ENCODE data around the gene OR7G3. TPM values are rescaled to one million over a fixed set of nuclear protein-coding genes. Genes with fewer than 3 reads are reported as not detected.

Gene OR7G3
- total RNA-seq, 1 donor from 2014 or later = not detected

- Mint-ChIP-seq H3K9me3 (peaks cover 3% of the 10 kb centered on the region), H3K27ac (no peak overlapping the region), H3K4me3 (no peak overlapping the region), H3K4me1 (no peaks in the 10 kb centered on the region), H3K36me3 (ENCODE audit: low read depth) (no peaks in the 10 kb centered on the region), H3K27me3 (peaks cover 16% of the 10 kb centered on the region)
- TF ChIP-seq, protein P1, sequence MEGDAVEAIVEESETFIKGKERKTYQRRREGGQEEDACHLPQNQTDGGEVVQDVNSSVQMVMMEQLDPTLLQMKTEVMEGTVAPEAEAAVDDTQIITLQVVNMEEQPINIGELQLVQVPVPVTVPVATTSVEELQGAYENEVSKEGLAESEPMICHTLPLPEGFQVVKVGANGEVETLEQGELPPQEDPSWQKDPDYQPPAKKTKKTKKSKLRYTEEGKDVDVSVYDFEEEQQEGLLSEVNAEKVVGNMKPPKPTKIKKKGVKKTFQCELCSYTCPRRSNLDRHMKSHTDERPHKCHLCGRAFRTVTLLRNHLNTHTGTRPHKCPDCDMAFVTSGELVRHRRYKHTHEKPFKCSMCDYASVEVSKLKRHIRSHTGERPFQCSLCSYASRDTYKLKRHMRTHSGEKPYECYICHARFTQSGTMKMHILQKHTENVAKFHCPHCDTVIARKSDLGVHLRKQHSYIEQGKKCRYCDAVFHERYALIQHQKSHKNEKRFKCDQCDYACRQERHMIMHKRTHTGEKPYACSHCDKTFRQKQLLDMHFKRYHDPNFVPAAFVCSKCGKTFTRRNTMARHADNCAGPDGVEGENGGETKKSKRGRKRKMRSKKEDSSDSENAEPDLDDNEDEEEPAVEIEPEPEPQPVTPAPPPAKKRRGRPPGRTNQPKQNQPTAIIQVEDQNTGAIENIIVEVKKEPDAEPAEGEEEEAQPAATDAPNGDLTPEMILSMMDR (IDR thresholded peaks at IDR 0.05) = no peak
- ATAC-seq (ENCODE audit: low read depth) = no peak
- intact Hi-C loops (cut with micrococcal nuclease) = no loop called here
- ChIA-PET POLR2A (no interaction called here), CTCF (no interaction called here)
- DNase-seq = no peak
Measured at GRCh38 chr19:9116547-9116946, 10.2 kb downstream of the OR7G3 start.

DNA sequence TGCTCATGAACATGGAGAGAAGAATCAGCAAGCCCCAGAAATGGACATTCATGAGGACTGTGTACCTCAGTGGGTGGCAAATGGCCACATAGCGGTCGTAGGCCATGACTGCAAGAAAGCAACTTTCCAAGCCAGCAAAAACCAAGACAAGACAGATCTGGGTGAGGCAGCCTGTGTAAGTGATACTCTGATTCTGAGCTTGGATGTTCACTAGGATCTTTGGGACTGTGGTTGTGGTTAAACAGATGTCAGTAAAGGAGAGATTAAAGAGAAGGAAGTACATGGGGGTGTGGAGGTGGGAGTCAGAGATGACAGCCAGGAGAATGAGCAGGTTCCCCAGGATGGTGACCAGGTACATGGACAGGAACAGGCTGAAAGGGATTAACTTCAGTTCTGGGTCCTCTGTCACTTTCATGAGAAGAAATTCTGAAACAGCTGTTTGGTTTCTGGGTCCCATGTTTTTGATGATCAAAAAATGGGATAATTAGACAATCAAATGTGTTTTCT is 11.4 kb downstream of the OR7G3 start, which contains the start of gene OR7G1:
Gene OR7G1, minus strand, starts transcription at position 457 of the 507 bp plus-strand sequence. Its CDS starts 0 bp downstream, at position 457.
- H3K36me3 Mint-ChIP-seq (ENCODE audit: low read depth) = no peaks in the 10 kb centered on the region
- H3K9me3 Mint-ChIP-seq = peaks cover under 1% of the 10 kb centered on the region
- no peak for DNase-seq
- intact Hi-C loops (cut with micrococcal nuclease) = no loop called here
- H3K4me3 Mint-ChIP-seq = no peak within 1 kb of the TSS
- H3K4me1 Mint-ChIP-seq = no peaks in the 10 kb centered on the region
- ATAC-seq (ENCODE audit: low read depth) = no peak
- TF ChIP-seq, protein P1 (IDR thresholded peaks at IDR 0.05) = no peak
- ChIA-PET CTCF (no interaction called here), POLR2A (no interaction called here)
- no peak within 1 kb of the TSS for H3K27ac Mint-ChIP-seq
- peaks cover 14% of the 10 kb centered on the region for H3K27me3 Mint-ChIP-seq

- DNase-seq (no peak), ATAC-seq (ENCODE audit: low read depth) (no peak)
- ChIA-PET CTCF (no interaction called here), POLR2A (no interaction called here)
- H3K4me3 Mint-ChIP-seq = no peak overlapping the region
- no peaks in the 10 kb centered on the region for H3K36me3 Mint-ChIP-seq (ENCODE audit: low read depth)
- H3K27ac Mint-ChIP-seq = no peak overlapping the region
- no peaks in the 10 kb centered on the region for H3K9me3 Mint-ChIP-seq
- H3K27me3 Mint-ChIP-seq = peaks cover 10% of the 10 kb centered on the region
- intact Hi-C loops (cut with micrococcal nuclease) = no loop called here
- no peaks in the 10 kb centered on the region for H3K4me1 Mint-ChIP-seq
- TF ChIP-seq, protein P1 (IDR thresholded peaks at IDR 0.05) = no peak
Measured at GRCh38 chr19:9109959-9110358, 16.8 kb downstream of the OR7G3 start.

GRCh38 chr19:9107375-9107774 is 19.4 kb downstream of the OR7G3 start, which contains the start of gene OR7G2:
Gene OR7G2, minus strand, starts transcription at chr19:9107475. Its CDS starts 4,232 bp downstream, at chr19:9103243.
- Mint-ChIP-seq H3K27ac (no peak within 1 kb of the TSS), H3K9me3 (no peaks in the 10 kb centered on the region), H3K4me3 (no peak within 1 kb of the TSS), H3K4me1 (no peaks in the 10 kb centered on the region), H3K27me3 (peaks cover 8% of the 10 kb centered on the region), H3K36me3 (ENCODE audit: low read depth) (no peaks in the 10 kb centered on the region)
- ChIA-PET POLR2A (no interaction called here), CTCF (no interaction called here)
- intact Hi-C loops (cut with micrococcal nuclease) = no loop called here
- ATAC-seq (ENCODE audit: low read depth) = no peak
- no peak for DNase-seq
- TF ChIP-seq, protein P1 (IDR thresholded peaks at IDR 0.05) = no peak

- intact Hi-C loops (cut with micrococcal nuclease) = no loop called here
- H3K36me3 Mint-ChIP-seq (ENCODE audit: low read depth) = no peaks in the 10 kb centered on the region
- CTCF ChIA-PET = no interaction called here
- H3K27me3 Mint-ChIP-seq = peaks cover 2% of the 10 kb centered on the region
- ATAC-seq (ENCODE audit: low read depth) = no peak
- H3K9me3 Mint-ChIP-seq = no peaks in the 10 kb centered on the region
- H3K27ac Mint-ChIP-seq = no peak within 1 kb of the TSS
- no peaks in the 10 kb centered on the region for H3K4me1 Mint-ChIP-seq
- POLR2A ChIA-PET = no interaction called here
- TF ChIP-seq, protein P1 (IDR thresholded peaks at IDR 0.05) = no peak
- DNase-seq = no peak
- H3K4me3 Mint-ChIP-seq = no peak within 1 kb of the TSS
Measured at GRCh38 chr19:9086761-9087160, 40.0 kb downstream of the OR7G3 start, which contains the start of gene OR1M1. Gene OR1M1, plus strand, starts transcription at chr19:9087061. Its CDS starts 6,184 bp downstream, at chr19:9093245.

Measured in activated B cell treated with CpG ODN at 0.5 μM for 24 hours (primary cell).